ENCODE results near the gene SNX5.

Gene SNX5

GRCh38 chr20:17940224-17940971 lies 28.2 kb downstream of the SNX5 start:
- DNase-seq (ENCODE audit: low read depth), result no peak

GRCh38 chr20:17939622-17940223 lies 28.9 kb downstream of the SNX5 start:
- no peak for DNase-seq (ENCODE audit: low read depth)

GRCh38 chr20:17938871-17939619 lies 29.5 kb downstream of the SNX5 start:
- DNase-seq (ENCODE audit: low read depth), result peak; percentile 8

GRCh38 chr20:17936761-17937732 lies 31.5 kb downstream of the SNX5 start:
- no peak for DNase-seq (ENCODE audit: low read depth)

GRCh38 chr20:17936286-17936760 lies 32.3 kb downstream of the SNX5 start:
- no peak for DNase-seq (ENCODE audit: low read depth)

- no peak for DNase-seq (ENCODE audit: low read depth)
Measured at GRCh38 chr20:17935761-17936160, 32.8 kb downstream of the SNX5 start.

- no peak for DNase-seq (ENCODE audit: low read depth)
Measured at GRCh38 chr20:17935186-17935585, 33.4 kb downstream of the SNX5 start.

- DNase-seq (ENCODE audit: low read depth), result no peak
Measured at GRCh38 chr20:17934141-17934862, 34.3 kb downstream of the SNX5 start.

GRCh38 chr20:17933711-17934110 lies 34.9 kb downstream of the SNX5 start:
- DNase-seq (ENCODE audit: low read depth), result no peak

- no peak for DNase-seq (ENCODE audit: low read depth)
Measured at GRCh38 chr20:17933121-17933520, 35.5 kb downstream of the SNX5 start.

- DNase-seq (ENCODE audit: low read depth), result no peak
Measured at GRCh38 chr20:17932396-17932795, 36.2 kb downstream of the SNX5 start.

GRCh38 chr20:17931513-17931912 lies 37.1 kb downstream of the SNX5 start:
- no peak for DNase-seq (ENCODE audit: low read depth)

- no peak for DNase-seq (ENCODE audit: low read depth)
Measured at GRCh38 chr20:17928633-17929311, 39.8 kb downstream of the SNX5 start.

GRCh38 chr20:17928211-17928611 lies 40.4 kb downstream of the SNX5 start:
- DNase-seq (ENCODE audit: low read depth), result no peak

GRCh38 chr20:17925940-17926300 lies 42.7 kb downstream of the SNX5 start:
- DNase-seq (ENCODE audit: low read depth), result no peak

- DNase-seq (ENCODE audit: low read depth), result no peak
Measured at GRCh38 chr20:17925141-17925939, 43.3 kb downstream of the SNX5 start.

- no peak for DNase-seq (ENCODE audit: low read depth)
Measured at GRCh38 chr20:17921774-17922173, 46.8 kb downstream of the SNX5 start.

- no peak for DNase-seq (ENCODE audit: low read depth)
Measured at GRCh38 chr20:17919149-17919548, 49.4 kb downstream of the SNX5 start.

- no peak for DNase-seq (ENCODE audit: low read depth)
Measured at GRCh38 chr20:17917832-17918618, 50.6 kb downstream of the SNX5 start.

Measured in activated gamma-delta T cell treated with anti-CD3 and anti-CD28 coated beads, Interleukin-2, amount 50 U/mL, for 16 hours (primary cell).